IPS-18a (cell line): ENCODE measurements around the gene FOXO6.

Experiments
- H3K27ac ChIP-seq: one replicate; pipeline ENCODE4 v1.5.1; 2013; ENCODE audit warnings: low read length
- H3K27me3 ChIP-seq: one replicate; pipeline ENCODE4 v1.6.1; 2013; ENCODE audit warnings: mild to moderate bottlenecking, low read length; ENCODE audit not compliant: control insufficient read depth, insufficient read depth
- H3K36me3 ChIP-seq: one replicate; pipeline ENCODE4 v1.6.1; 2013; ENCODE audit warnings: low read depth, low read length; ENCODE audit not compliant: control insufficient read depth
- H3K4me1 ChIP-seq: one replicate; pipeline ENCODE4 v1.6.1; 2013; ENCODE audit warnings: low read depth, low read length; ENCODE audit not compliant: control insufficient read depth
- H3K4me3 ChIP-seq: one replicate; pipeline ENCODE4 v1.5.1; 2013; ENCODE audit warnings: low read length
- H3K9ac ChIP-seq: one replicate; pipeline ENCODE4 v1.6.1; 2013; ENCODE audit warnings: mild to moderate bottlenecking, low read length, moderate library complexity
- H3K9me3 ChIP-seq: one replicate; pipeline ENCODE4 v1.6.1; 2013; ENCODE audit warnings: low read depth, low read length; ENCODE audit not compliant: control insufficient read depth

The FOXO6 gene

DNA sequence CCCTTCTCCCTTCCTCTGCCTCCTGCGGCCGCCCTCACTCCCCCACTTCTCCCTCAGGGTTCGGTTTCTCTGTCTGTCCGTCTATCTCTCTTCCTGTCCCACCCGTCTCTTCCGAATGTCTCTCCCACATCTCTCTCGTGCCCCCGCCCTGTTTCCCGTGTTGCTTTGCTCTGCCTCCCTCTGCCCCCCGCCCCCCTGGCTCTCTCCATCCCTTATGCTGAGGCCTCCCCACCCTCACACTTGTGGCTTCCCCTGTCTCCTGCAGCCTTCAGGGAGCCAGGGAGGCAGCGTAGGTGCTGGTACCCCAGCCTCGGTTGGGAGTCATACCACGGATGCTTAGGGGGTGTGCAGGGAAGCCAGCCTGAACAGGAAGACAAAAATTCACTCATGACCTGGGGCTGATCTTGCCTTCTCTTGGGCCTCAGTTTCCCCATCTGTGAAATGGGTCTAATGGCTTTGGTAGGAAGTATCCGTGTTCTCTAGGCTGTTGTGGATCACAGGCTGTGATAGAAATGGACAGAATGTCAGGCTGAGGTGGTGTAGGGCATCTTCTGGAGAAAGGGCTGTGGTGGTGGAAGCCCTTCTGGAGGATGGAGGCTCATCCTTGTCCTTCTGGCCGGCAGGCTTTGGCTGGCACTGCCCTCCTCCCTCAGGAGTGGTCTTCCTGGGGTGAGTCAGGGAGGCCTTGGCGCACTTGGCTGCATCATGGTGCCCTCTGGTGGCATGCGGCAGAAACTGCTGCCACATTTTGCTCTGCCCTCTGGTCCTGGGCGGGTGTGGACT, 55.5 kb downstream of the FOXO6 start:
- no peak overlapping the region for H3K9ac ChIP-seq
- no peaks in the 10 kb centered on the region for H3K27me3 ChIP-seq
- H3K36me3 ChIP-seq, result no peaks in the 10 kb centered on the region
- no peaks in the 10 kb centered on the region for H3K9me3 ChIP-seq
- H3K27ac ChIP-seq, result no peak overlapping the region
- H3K4me1 ChIP-seq, result no peaks in the 10 kb centered on the region
- no peak overlapping the region for H3K4me3 ChIP-seq

DNA sequence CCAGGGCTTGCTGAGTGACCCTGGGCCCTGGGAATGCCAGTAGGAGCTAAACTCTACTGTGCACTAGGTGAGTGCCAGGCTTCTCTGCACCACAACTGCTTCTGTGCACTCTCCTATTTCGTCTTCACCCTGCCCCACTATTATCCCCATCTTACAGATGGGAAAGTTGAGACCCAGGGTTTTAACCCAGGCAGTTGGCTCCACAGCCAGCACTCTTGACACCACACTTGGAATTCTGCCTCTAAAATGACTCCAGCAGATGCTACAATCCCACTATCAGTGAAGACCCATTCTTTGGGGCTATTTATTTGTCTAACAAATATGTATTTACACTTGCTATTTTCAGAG, 56.1 kb downstream of the FOXO6 start:
- no peaks in the 10 kb centered on the region for H3K9me3 ChIP-seq
- H3K4me3 ChIP-seq, result no peak overlapping the region
- H3K4me1 ChIP-seq, result no peaks in the 10 kb centered on the region
- H3K9ac ChIP-seq, result no peak overlapping the region
- no peak overlapping the region for H3K27ac ChIP-seq
- H3K36me3 ChIP-seq, result no peaks in the 10 kb centered on the region
- no peaks in the 10 kb centered on the region for H3K27me3 ChIP-seq

DNA sequence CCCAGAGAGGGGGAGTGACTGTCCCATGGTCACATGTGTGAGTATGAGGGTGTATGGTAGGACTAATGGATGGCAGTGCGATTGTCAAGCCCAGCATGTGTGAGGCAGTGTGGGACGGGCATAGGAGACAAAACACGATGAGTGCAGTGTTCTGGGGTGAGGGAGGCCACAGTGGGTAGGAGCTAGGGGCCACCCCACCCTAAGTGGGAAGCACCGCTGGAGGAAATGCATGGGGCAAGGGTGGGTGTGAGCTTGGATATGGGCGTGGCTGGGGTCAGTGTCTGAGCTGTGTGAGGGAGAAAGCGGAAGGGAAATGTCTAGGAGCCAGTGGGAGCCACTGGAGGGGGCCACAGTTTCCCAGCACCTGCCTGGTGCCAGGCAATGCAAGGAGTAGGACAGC, 56.5 kb downstream of the FOXO6 start:
- no peak overlapping the region for H3K9ac ChIP-seq

DNA sequence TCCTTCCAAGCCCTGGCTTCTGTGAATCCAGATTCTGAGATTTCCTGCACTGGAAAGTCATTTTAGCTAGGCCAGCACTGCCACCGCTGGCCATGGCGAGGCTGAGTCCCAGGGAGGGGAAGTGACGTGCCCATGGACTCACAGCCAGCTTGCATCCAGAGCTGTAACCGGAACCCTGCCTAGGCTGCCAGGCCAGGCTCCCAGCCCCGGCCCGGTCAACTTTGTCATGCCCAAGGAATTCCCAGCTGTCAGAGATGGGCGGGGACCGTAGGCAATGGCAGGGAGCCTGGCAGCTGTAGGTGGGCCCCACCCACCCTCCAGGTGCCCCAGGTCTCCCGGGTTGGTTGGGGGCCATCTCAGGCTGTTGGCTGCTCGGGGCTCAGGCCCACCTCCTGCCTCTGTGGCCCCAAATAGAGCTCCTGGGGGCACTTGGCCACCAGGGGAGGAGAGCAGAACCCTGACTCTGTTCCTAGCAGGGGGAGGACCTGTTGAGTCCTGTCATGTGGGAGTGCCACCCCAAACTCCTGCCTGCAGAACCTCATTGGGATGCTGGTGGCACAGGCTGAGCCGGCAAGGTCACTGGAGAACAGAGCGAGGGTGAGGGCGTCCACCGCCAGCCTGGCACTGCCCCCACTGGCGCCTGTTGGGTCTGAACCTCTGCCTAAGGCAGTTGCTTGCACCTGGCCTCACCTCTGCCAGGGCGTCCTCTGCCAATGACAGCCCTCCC, 57.8 kb downstream of the FOXO6 start:
- H3K9ac ChIP-seq, result no peak overlapping the region

More for the DNA sequence above, 56.5 kb downstream of the FOXO6 start:
- no peak overlapping the region for H3K27ac ChIP-seq
- H3K4me3 ChIP-seq, result no peak overlapping the region
- no peaks in the 10 kb centered on the region for H3K27me3 ChIP-seq
- no peaks in the 10 kb centered on the region for H3K36me3 ChIP-seq
- H3K4me1 ChIP-seq, result no peaks in the 10 kb centered on the region
- no peaks in the 10 kb centered on the region for H3K9me3 ChIP-seq

DNA sequence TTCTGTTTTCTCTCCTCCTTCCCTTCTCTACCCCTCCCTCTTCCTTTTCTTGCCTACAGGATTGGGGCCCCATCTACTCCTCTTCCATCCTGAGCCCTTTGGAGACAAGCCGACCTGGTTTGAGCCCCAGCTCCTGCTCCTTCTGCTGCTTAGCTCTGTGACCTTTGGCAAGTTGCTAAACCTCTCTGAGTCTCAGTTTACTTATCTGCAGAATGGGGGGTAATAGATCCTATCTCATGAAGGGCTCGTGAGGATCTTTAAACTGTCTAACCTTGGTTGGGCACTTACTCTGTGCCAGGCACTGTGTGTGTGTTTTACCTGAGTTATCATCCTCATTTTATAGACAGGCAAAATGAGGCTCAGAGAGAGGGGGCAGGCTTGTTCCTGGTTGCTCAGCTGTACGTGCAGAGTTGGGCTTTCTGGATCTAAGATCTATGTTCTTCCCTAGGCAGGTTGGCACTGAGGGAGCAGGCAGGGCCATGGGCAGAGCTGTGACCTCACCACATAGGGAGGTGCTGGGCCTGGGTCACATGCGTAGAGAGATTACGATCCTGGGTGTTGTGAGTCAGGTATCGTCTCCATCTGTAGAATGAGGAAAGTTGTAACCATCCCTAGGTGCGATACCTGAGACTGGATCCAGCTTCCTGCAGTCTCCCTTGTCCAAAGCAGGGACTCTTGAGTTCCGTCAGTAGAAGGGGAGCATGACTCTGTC, 58.5 kb downstream of the FOXO6 start:
- H3K9me3 ChIP-seq, result no peaks in the 10 kb centered on the region
- H3K4me3 ChIP-seq, result no peak overlapping the region
- no peaks in the 10 kb centered on the region for H3K36me3 ChIP-seq
- H3K9ac ChIP-seq, result no peak overlapping the region
- H3K27me3 ChIP-seq, result no peaks in the 10 kb centered on the region
- H3K27ac ChIP-seq, result no peak overlapping the region
- H3K4me1 ChIP-seq, result no peaks in the 10 kb centered on the region

More for the DNA sequence above, 57.8 kb downstream of the FOXO6 start:
- Histone ChIP-seq H3K27me3 (no peaks in the 10 kb centered on the region), H3K36me3 (no peaks in the 10 kb centered on the region), H3K27ac (no peak overlapping the region), H3K4me1 (no peaks in the 10 kb centered on the region), H3K4me3 (no peak overlapping the region), H3K9me3 (no peaks in the 10 kb centered on the region)

DNA sequence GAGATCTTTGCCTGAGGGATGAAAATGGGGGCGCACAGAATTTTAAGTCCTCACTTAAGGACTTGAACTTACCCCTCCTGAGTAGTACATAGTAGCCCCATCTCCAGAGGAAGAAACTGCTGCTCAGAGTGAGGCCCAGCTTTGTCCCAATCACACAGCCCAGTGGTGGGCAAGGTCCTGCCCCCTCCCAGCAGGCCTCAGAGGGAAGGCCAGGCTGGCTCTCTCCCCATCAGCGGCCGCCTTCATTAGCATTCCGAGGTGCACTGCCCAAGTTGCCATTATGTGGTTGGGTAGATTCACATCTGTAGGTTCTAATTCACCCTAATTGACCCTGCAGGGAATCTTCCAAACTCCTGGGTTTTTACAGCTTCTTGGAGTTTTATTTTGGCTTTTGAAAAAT, 59.1 kb downstream of the FOXO6 start:
- no peaks in the 10 kb centered on the region for H3K9me3 ChIP-seq
- no peak overlapping the region for H3K9ac ChIP-seq
- no peak overlapping the region for H3K27ac ChIP-seq
- H3K36me3 ChIP-seq, result no peaks in the 10 kb centered on the region
- H3K4me1 ChIP-seq, result no peaks in the 10 kb centered on the region
- H3K27me3 ChIP-seq, result no peaks in the 10 kb centered on the region
- H3K4me3 ChIP-seq, result no peak overlapping the region

DNA sequence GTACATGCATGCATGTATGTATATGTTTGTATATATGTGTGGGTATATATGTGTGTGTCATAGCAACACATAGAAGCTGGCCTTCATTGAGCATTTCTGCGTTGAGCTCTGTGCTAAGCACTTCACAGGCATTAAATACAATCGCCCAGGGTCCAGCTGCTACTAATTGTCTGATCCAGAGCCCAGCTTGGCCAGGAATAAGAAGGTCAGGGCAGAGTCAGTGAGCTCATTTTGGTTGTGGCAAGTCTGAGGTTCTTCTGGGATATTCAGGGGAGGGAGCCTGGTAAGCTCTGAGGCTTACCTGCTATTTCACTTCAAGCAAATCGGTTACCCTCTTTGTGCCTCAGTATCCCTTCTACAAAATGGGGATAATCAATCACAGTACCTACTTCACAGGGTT, 59.6 kb downstream of the FOXO6 start:
- no peaks in the 10 kb centered on the region for H3K9me3 ChIP-seq
- no peaks in the 10 kb centered on the region for H3K4me1 ChIP-seq
- H3K4me3 ChIP-seq, result no peak overlapping the region
- H3K9ac ChIP-seq, result no peak overlapping the region
- no peaks in the 10 kb centered on the region for H3K27me3 ChIP-seq
- H3K27ac ChIP-seq, result no peak overlapping the region
- no peaks in the 10 kb centered on the region for H3K36me3 ChIP-seq

DNA sequence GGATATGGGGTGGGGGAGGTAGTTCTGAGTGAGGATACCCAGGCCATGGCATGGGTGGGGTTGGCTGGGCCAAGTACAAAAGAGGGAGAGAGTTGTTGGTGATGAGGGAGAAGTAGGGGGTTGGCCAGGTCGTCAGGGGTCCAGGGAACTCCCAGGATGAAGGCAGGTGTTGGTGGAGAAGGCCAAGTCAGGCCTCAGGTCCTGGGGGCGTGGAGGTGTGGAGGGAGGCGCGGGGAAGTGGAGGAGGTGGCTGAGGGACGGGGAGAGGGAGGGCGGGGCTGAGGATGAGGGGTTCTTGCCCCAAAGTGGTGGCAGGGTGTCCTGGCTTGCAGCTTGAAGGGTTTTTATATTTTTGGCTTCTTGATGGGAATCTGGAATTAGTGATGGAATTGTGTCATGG, 61.1 kb downstream of the FOXO6 start:
- H3K4me1 ChIP-seq, result no peaks in the 10 kb centered on the region
- H3K4me3 ChIP-seq, result no peak overlapping the region
- H3K9ac ChIP-seq, result no peak overlapping the region
- no peak overlapping the region for H3K27ac ChIP-seq
- H3K9me3 ChIP-seq, result no peaks in the 10 kb centered on the region
- H3K27me3 ChIP-seq, result no peaks in the 10 kb centered on the region
- H3K36me3 ChIP-seq, result no peaks in the 10 kb centered on the region

DNA sequence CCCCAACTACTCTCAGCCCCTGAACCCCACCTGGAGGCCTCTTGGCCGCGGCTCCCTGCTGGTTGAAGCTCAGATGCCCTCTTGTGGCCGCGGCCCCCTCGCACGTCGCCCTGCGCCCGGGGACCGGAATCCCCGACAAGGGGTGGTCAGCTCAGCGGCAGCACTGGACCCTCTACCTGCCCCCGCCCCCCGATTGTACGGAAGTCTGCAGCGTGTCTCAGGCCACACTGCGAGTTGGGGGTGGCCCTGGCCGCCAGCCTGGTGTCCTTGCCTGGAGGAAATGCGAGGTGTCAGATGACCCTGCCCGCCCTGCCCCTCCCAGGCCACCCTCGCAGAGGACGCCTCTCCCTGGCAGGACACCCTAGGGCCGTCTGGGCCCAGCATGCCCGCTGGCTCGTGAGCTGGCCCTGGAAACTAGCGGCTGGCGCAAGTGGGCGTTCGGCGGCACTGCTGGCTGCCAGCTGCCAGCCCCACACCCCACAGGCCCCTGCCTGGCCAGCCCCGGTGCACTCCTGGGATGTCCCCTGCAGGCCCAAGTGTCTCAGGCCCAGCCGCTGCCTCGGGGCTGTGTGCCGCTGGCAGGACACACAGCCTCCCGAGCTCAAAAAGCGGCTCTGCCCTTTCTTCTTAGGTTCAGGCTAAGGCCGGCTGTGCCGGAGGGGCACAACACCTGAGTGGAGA, 62.4 kb downstream of the FOXO6 start:
- Histone ChIP-seq H3K36me3 (no peaks in the 10 kb centered on the region), H3K9me3 (no peaks in the 10 kb centered on the region), H3K27me3 (no peaks in the 10 kb centered on the region), H3K4me3 (no peak overlapping the region), H3K4me1 (no peaks in the 10 kb centered on the region), H3K27ac (no peak overlapping the region), H3K9ac (no peak overlapping the region)

DNA sequence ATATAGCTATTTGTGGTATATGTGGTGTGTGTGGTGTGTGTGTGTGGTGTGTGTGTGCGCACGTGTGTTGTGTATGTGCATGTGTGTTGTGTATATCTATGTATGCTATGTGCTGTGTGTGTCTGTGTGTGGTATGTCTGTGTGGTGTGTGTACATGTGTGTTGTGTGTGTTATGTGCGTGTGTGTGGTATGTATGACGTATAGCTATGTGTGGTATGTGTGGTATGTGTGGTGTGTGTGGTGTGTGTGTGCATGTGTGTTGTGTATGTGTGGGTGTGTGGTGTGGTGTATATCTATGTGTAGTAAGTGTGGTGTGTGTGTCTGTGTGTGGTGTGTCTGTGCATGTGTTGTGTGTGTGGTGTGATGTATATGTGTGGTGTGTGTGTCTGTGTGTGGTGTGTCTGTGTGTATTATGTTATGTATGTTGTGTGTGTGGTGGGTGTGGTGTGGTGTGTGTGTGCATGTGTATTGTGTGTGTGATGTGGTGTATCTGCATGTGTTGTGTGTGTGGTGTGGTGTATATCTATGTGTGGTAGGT, 63.4 kb downstream of the FOXO6 start:
- Histone ChIP-seq H3K27me3 (no peaks in the 10 kb centered on the region), H3K36me3 (no peaks in the 10 kb centered on the region), H3K9ac (no peak overlapping the region), H3K9me3 (no peaks in the 10 kb centered on the region), H3K4me3 (no peak overlapping the region), H3K27ac (no peak overlapping the region), H3K4me1 (no peaks in the 10 kb centered on the region)

DNA sequence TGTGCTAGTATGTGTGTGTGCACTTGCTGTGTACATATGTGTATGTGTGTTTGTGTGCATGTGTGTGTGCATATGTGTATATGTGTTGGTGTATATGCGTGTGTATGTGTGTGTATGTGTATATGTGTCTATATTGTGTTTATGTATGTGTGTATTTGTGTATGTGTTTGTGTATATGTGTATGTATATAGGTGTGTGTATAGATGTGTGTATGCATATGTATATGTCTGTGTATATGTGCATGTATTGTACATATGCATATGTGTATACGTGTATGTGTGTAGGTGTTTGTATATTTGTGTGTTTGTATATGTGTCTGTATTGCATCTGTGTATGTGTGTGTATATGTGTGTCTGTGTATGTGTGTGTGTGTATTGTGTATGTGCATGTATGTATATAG, 64.1 kb downstream of the FOXO6 start:
- Histone ChIP-seq H3K4me1 (no peaks in the 10 kb centered on the region), H3K9me3 (no peaks in the 10 kb centered on the region), H3K27me3 (no peaks in the 10 kb centered on the region), H3K9ac (no peak overlapping the region), H3K36me3 (no peaks in the 10 kb centered on the region), H3K27ac (no peak overlapping the region), H3K4me3 (no peak overlapping the region)
